Glutamatergic neuron (in vitro differentiated cells): ENCODE data around the gene LATS2. TPM values are rescaled to one million over a fixed set of nuclear protein-coding genes. Genes with fewer than 3 reads are reported as not detected.

Source experiments
- DNase-seq: peaks from one replicate; pipeline ENCODE4 v3.0.0; 2022
- H3K27ac Mint-ChIP-seq: one replicate; pipeline ENCODE4 v1.8.0; 2020; ENCODE audit warnings: mild to moderate bottlenecking, mixed read lengths, inconsistent platforms; ENCODE audit not compliant: unreplicated experiment
- H3K27me3 Mint-ChIP-seq: one replicate; pipeline ENCODE4 v1.8.0; 2020; ENCODE audit warnings: mild to moderate bottlenecking, moderate library complexity, mixed read lengths, inconsistent platforms; ENCODE audit not compliant: unreplicated experiment
- H3K36me3 Mint-ChIP-seq: one replicate; pipeline ENCODE4 v1.8.0; 2020; ENCODE audit warnings: mild to moderate bottlenecking, mixed read lengths, inconsistent platforms; ENCODE audit not compliant: unreplicated experiment
- H3K4me1 Mint-ChIP-seq: one replicate; pipeline ENCODE4 v1.8.0; 2020; ENCODE audit warnings: mild to moderate bottlenecking, low read depth, mixed read lengths, inconsistent platforms; ENCODE audit not compliant: unreplicated experiment
- H3K4me3 Mint-ChIP-seq: one replicate; pipeline ENCODE4 v1.8.0; 2020; ENCODE audit warnings: mild to moderate bottlenecking, mixed read lengths, inconsistent platforms; ENCODE audit not compliant: unreplicated experiment
- H3K9me3 Mint-ChIP-seq: one replicate; pipeline ENCODE4 v1.8.0; 2020; ENCODE audit warnings: mild to moderate bottlenecking, moderate library complexity, mixed read lengths, inconsistent platforms; ENCODE audit not compliant: unreplicated experiment
- CTCF ChIP-seq: fragments of 200-600 bp; sonication (generic); IDR thresholded peaks from one replicate; pipeline ENCODE4 v1.5.0; 2021; ENCODE audit not compliant: partially characterized antibody, unreplicated experiment
- total RNA-seq: library from RNA; stranded (reverse); fragmentation: NEBNext Ultra II Directional; extraction: Animal tissue kit (Norgen Biotek cat#: 25700); gene quantifications from one replicate; pipeline ENCODE4 v1.2.1, GENCODE V29; 2021; ENCODE audit not compliant: unreplicated experiment

The LATS2 gene
- total RNA-seq, 1 donor from 2014 or later = 2.2 TPM

- Mint-ChIP-seq H3K36me3 (no peaks in the 10 kb centered on the region), H3K4me1 (peaks cover 2% of the 10 kb centered on the region), H3K27me3 (peaks cover 4% of the 10 kb centered on the region), H3K4me3 (no peak overlapping the region), H3K9me3 (no peaks in the 10 kb centered on the region), H3K27ac (no peak overlapping the region)
- no peak for TF ChIP-seq CTCF
- DNase-seq = no peak
Observed at GRCh38 chr13:21079221-21079620, 17.8 kb upstream of the LATS2 start.

- Mint-ChIP-seq H3K27me3 (peaks cover 4% of the 10 kb centered on the region), H3K4me3 (no peak overlapping the region), H3K27ac (no peak overlapping the region), H3K4me1 (peaks cover 2% of the 10 kb centered on the region), H3K36me3 (no peaks in the 10 kb centered on the region), H3K9me3 (no peaks in the 10 kb centered on the region)
- no peak for DNase-seq
- no peak for TF ChIP-seq CTCF
Observed at GRCh38 chr13:21078501-21078900, 17.1 kb upstream of the LATS2 start.

GRCh38 chr13:21077788-21078353 lies 16.5 kb upstream of the LATS2 start:
- no peak for TF ChIP-seq CTCF
- H3K27me3 Mint-ChIP-seq = peaks cover 4% of the 10 kb centered on the region
- no peaks in the 10 kb centered on the region for H3K36me3 Mint-ChIP-seq
- DNase-seq = no peak
- H3K4me1 Mint-ChIP-seq = peaks cover 2% of the 10 kb centered on the region
- H3K27ac Mint-ChIP-seq = no peak overlapping the region
- no peaks in the 10 kb centered on the region for H3K9me3 Mint-ChIP-seq
- H3K4me3 Mint-ChIP-seq = peak overlapping the region; percentile 12

- DNase-seq = no peak
- no peaks in the 10 kb centered on the region for H3K36me3 Mint-ChIP-seq
- peaks cover 4% of the 10 kb centered on the region for H3K27me3 Mint-ChIP-seq
- peaks cover 2% of the 10 kb centered on the region for H3K4me1 Mint-ChIP-seq
- H3K4me3 Mint-ChIP-seq = peak overlapping the region; percentile 12
- no peak overlapping the region for H3K27ac Mint-ChIP-seq
- no peak for TF ChIP-seq CTCF
- no peaks in the 10 kb centered on the region for H3K9me3 Mint-ChIP-seq
Observed at GRCh38 chr13:21077076-21077787, 15.8 kb upstream of the LATS2 start.

- Mint-ChIP-seq H3K27me3 (peaks cover 4% of the 10 kb centered on the region), H3K4me3 (no peak overlapping the region), H3K27ac (no peak overlapping the region), H3K36me3 (no peaks in the 10 kb centered on the region), H3K4me1 (peaks cover 2% of the 10 kb centered on the region), H3K9me3 (peaks cover under 1% of the 10 kb centered on the region)
- no peak for DNase-seq
- no peak for TF ChIP-seq CTCF
Observed at GRCh38 chr13:21076253-21076652, 14.9 kb upstream of the LATS2 start.
